ENCODE measurements around the gene DLGAP1.
A peak's percentile ranks its signal among the peaks of the same experiment; 100 is the strongest.
"Not testable (repeated sequence)": the region's sequence is repeated elsewhere in the genome, so short reads cannot be mapped to it uniquely, and the experiment has no call there.

The DLGAP1 gene

GRCh38 chr18:3610813-3611212, 844.3 kb downstream of the DLGAP1 start:
- DNase-seq: no peak

- no peak for DNase-seq
Measured at GRCh38 chr18:3610188-3610708, 844.9 kb downstream of the DLGAP1 start.

GRCh38 chr18:3608488-3608887, 846.6 kb downstream of the DLGAP1 start:
- no peak for DNase-seq

- DNase-seq: not testable (repeated sequence)
Measured at GRCh38 chr18:3608099-3608453, 847.0 kb downstream of the DLGAP1 start.

- DNase-seq: no peak
Measured at GRCh38 chr18:3607309-3608098, 847.6 kb downstream of the DLGAP1 start.

GRCh38 chr18:3606863-3607262, 848.2 kb downstream of the DLGAP1 start:
- not testable (repeated sequence) for DNase-seq

GRCh38 chr18:3605954-3606443, 849.1 kb downstream of the DLGAP1 start:
- no peak for DNase-seq

- no peak for DNase-seq
Measured at GRCh38 chr18:3605486-3605952, 849.6 kb downstream of the DLGAP1 start.

GRCh38 chr18:3604498-3605408, 850.4 kb downstream of the DLGAP1 start:
- DNase-seq: no peak

- no peak for DNase-seq
Measured at GRCh38 chr18:3604235-3604497, 850.9 kb downstream of the DLGAP1 start.

GRCh38 chr18:3603421-3604234, 851.5 kb downstream of the DLGAP1 start:
- DNase-seq: peak; percentile 4

- DNase-seq: not testable (repeated sequence)
Measured at GRCh38 chr18:3601106-3601755, 853.9 kb downstream of the DLGAP1 start.

- no peak for DNase-seq
Measured at GRCh38 chr18:3599861-3600260, 855.2 kb downstream of the DLGAP1 start.

GRCh38 chr18:3599195-3599594, 855.9 kb downstream of the DLGAP1 start:
- no peak for DNase-seq

GRCh38 chr18:3598581-3598980, 856.5 kb downstream of the DLGAP1 start:
- DNase-seq: no peak

GRCh38 chr18:3597409-3598357, 857.4 kb downstream of the DLGAP1 start:
- DNase-seq: no peak

GRCh38 chr18:3596637-3597384, 858.3 kb downstream of the DLGAP1 start:
- no peak for DNase-seq

GRCh38 chr18:3596324-3596636, 858.8 kb downstream of the DLGAP1 start:
- DNase-seq: no peak

GRCh38 chr18:3595369-3596273, 859.5 kb downstream of the DLGAP1 start:
- DNase-seq: peak; percentile 39

All from NCI-H1694 treated with DMSO at 0.1 percent for 48 hours (cell line).